ENCODE data around the gene ACTR2.

DNA sequence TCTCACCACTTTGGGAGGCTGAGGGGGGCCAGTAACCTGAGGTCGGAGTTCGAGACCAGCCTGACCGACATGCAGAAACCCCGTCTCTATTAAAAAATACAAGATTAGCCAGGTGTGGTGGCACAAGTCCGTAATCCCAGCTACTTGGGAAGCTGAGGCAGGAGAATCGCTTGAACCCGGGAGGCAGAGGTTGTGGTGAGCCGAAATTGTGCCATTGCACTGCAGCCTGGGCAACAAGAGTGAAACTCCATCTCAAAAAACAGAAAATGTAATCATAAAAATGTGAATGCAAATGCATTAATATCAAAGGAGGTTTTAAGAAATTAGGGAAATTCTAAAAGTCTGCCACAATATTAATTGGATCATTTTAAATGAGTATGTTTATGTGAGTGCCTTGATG lies 45.7 kb downstream of the ACTR2 start:
- no peak for TF ChIP-seq CTCF (IDR thresholded peaks at IDR 0.05)
- no peak for TF ChIP-seq USF2 (CRISPR knock-in tag; IDR thresholded peaks at IDR 0.05)
- TF ChIP-seq FOXP1 (CRISPR knock-in tag; IDR thresholded peaks at IDR 0.05; ENCODE audit: borderline replicate concordance), result no peak
- TF ChIP-seq TCF7 (CRISPR knock-in tag; IDR thresholded peaks at IDR 0.05; ENCODE audit: low read depth), result no peak
- no peak for TF ChIP-seq FOXJ3 (CRISPR knock-in tag; IDR thresholded peaks at IDR 0.05; ENCODE audit: borderline replicate concordance)
- no peak for TF ChIP-seq TEAD1 (CRISPR knock-in tag; IDR thresholded peaks at IDR 0.05)
- TF ChIP-seq, protein P1, sequence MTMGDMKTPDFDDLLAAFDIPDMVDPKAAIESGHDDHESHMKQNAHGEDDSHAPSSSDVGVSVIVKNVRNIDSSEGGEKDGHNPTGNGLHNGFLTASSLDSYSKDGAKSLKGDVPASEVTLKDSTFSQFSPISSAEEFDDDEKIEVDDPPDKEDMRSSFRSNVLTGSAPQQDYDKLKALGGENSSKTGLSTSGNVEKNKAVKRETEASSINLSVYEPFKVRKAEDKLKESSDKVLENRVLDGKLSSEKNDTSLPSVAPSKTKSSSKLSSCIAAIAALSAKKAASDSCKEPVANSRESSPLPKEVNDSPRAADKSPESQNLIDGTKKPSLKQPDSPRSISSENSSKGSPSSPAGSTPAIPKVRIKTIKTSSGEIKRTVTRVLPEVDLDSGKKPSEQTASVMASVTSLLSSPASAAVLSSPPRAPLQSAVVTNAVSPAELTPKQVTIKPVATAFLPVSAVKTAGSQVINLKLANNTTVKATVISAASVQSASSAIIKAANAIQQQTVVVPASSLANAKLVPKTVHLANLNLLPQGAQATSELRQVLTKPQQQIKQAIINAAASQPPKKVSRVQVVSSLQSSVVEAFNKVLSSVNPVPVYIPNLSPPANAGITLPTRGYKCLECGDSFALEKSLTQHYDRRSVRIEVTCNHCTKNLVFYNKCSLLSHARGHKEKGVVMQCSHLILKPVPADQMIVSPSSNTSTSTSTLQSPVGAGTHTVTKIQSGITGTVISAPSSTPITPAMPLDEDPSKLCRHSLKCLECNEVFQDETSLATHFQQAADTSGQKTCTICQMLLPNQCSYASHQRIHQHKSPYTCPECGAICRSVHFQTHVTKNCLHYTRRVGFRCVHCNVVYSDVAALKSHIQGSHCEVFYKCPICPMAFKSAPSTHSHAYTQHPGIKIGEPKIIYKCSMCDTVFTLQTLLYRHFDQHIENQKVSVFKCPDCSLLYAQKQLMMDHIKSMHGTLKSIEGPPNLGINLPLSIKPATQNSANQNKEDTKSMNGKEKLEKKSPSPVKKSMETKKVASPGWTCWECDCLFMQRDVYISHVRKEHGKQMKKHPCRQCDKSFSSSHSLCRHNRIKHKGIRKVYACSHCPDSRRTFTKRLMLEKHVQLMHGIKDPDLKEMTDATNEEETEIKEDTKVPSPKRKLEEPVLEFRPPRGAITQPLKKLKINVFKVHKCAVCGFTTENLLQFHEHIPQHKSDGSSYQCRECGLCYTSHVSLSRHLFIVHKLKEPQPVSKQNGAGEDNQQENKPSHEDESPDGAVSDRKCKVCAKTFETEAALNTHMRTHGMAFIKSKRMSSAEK (CRISPR knock-in tag; IDR thresholded peaks at IDR 0.05; ENCODE audit: borderline replicate concordance), result no peak
- TF ChIP-seq NFYB (CRISPR knock-in tag; conservative IDR thresholded peaks at IDR 0.05; ENCODE audit: low read depth), result no peak

Measured in WTC11 (cell line).